HG03097 (cell line): Measurements from ENCODE around the gene RNH1.
A peak's percentile ranks its signal among the peaks of the same experiment; 100 is the strongest.

Source experiments
- ATAC-seq: cut with Tn5 transposase; IDR thresholded peaks from one replicate; pipeline ENCODE4 v1.9.1; 2021; ENCODE audit not compliant: unreplicated experiment, low FRiP score

RNH1 gene

DNA sequence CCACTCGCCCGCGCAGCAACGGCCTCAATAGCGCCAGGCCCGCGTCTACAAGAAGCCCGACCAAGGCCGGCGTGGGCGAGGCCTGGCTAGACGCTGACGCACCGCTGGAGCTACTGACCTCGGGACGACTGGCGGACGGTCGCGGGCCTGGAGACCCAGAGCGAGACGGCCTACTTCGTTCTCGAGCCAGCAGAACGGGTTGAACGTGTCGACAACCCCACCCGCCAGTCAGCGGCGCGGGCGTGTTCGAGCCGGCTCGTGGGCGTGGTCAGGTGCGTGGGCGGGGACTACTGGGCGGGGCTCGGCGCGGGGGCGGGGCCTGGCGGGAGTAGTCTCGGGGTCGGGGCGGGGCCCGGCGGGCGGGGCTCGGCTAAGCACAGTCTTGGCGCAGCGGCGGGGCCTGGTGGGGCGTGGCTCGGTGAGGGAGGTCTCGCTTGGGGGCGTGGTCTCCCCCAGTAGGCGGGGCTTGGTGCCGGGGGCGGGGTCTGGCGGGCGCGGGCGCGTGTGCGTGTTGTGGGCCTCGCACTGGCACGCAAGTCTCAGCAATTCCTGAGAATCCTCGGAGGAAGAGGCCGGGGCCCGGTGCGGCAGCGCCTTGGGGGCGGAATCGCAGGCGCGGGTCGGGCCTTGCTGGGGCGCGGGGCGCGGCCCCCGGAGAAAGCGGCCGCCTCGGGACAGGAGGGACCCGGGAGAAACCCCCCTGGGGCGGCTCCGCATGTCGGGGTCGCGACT is at the start of gene RNH1:
Gene RNH1 (minus strand): TSS at position 248 of the 732 bp plus-strand sequence. CDS start 5,080 bp downstream, outside the sequence.
- peak; percentile 31 for ATAC-seq

DNA sequence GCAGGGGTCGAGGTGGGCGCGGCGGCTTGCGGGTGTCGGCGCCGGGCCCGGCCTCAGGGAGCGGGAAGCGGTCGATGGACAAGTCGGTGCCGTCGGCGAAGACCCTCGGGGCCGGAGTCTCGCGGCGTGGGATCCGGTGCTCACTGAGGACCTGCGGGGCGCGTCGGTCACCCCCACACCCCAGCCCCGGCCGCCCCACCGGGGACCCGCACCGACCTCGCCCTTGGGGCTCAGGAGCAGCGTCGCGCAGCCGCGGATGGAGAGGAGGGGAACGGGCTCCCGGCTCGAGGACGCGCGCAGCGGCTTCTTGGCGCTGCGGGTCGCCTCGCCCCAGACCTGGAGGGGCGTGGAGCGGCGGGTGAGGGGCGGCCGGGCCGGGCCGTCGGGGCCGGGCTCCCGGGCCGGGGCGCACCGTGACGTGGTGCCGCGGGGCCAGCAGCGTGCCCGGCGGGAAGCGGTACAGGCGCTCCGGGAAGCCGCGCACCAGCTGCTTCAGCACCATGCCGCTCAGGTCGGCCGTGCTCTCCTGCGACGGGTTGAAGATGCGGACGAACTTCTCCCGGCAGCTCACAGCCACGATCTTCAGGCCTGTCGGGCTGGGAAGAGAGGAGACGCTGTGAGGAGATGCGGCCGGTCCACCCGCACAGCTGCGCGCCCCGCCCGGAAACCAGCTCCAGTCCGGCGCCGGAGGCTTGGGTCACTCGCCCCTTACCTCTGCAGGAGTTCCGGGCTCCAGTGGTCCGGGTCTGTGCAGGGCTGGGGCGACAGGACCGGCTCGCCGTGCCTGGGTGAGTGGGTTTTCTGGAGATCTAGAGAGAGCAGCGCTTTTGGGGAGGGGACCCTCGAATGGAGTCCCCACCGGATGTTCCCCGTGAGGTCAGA is 49.0 kb upstream of the RNH1 start:
- ATAC-seq, result no peak

DNA sequence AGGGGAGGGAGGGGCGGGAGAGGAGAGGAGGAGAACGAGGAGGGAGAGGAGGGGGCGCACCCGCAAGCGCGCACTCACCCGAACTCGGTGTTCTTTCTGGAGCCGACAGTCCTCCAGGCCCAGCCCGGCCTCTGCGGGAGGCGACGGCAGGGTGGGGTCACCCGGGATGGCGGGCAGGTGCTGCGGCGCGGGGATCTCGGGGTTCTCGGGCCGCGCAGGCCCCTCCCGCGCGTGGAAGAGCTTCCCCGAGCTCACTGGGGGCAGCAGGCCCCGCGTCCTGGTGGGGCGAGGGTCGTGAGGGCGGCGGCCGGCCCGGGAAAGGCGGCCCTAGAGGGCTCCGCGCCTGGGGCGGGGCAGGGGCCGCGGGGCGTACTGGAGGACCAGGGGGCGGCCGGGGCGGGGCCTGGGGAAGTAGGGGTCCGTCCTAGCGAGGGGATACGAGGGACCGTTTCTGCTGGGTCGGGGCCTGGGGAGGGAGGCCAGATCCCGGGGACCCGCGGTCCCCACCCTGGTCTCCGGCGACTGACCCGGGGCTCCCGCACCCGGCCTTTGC is 48.3 kb upstream of the RNH1 start:
- ATAC-seq, result no peak

DNA sequence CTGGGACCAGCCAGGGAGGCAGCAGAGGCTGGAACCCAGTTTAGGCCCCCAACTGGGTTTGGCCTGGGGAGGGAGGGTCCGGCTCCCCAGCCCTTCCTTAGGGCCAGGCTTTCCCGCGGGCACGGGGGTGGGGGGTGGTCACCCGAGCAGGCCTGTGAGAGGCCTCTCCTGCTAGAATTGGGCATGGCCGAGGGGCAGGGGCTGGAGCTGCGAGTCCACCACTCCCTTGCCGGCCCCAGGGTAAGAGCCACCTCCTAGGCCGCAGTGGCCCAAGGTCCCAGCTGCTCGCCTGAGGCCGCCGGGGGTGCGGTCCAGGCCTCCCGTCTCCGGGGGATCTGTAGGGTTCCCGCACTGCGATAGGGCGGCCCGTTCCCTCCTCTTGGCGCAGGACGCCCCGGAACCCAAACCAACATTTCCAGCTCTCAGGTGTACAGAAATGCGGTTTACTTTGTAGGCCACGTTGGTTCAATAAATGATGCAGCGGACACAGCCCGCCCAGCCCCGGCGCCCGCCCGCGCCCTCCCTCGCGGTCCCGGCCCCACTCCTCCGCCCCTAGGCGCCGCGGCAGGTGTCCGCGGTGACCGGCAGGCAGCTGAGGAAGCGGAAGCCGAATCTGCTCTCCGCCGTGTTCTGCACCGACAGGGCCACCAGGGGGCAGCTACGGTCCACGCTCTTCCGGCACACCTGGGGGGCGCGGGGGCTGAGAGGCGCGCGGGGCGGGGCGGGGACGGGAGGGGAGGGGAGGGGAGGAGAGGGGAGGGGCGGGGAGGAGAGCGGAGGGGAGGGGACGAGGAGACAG is 47.6 kb upstream of the RNH1 start:
- ATAC-seq, result no peak

DNA sequence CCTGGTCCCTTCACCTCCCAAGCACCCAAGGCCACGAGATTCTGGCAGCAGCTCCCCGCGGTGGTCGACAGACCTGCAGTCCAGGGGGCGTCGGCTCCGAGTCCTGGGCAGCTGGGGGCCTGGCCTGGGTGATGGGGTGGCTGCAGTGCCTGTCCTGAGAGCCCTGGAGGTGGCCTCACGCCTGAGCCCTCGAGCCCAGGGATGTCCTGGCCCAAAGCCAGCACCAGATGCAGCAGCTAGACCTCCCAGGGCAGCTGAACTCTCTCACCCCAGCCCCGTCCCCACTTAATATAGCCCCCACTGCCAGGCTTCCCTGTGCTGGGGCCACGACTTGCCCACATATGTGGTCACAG is 46.9 kb upstream of the RNH1 start:
- no peak for ATAC-seq

DNA sequence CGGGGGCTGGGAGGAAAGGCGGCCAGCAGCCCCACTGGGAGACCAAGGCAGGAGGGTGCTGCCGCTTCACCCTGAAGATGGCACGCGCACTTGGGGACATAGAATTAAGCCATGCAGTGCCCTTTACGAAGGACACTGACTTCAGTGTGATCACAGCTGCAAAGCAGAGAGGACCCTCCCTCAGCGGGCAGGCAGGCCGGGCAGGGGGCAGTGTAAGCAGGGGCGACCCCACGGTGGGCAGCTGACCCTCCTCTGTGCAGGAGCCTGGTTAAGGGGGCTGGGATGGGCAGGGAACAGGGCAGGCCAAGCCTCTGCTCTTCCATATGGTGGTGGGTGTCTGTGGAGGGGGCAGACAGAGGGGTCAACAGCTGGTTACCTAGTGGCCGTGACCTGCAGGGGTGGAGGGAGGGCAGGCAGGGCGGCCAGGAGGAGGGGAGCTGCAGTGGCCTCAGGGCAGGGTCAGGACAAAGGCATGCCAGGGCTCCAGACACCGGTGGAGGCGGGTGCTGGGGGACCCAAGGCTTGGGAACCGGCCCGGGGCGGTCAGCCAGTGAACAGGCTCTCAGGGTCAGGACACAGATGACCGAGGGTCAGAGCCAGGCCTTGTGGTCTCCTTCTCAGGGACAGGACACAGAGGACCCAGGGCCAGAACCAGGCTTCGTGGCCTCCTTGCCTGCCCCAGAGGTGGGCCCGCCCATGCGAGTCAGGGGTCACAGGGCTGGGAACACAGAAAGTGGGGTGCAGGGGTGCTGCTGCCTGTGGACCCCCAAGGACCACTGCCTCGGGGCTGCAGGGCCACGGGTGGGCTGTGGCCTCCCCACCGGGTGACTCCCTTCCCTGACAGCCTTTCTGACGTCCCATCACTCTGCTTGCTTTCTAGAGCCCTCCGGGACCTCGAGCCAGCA is 46.3 kb upstream of the RNH1 start:
- ATAC-seq, result no peak

DNA sequence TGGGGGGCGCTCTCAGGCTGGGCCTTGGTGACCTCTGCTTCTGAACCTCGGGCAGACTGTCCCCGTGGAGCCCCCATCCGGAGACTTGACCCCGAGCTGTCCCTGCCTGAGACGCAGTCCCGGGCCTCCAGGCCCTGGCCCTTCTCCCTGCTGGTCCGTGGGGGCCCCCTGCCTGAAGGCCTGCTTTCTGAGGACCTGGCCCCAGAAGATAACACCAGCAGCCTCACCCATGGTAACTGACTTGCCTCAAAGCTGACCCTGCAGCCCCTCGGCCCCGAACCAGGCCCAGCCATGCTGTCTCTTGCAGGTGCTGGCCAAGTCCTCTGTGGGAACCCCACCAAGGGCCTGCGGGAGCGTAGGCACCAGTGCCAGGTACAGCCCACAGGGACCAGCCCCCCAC is 44.6 kb upstream of the RNH1 start:
- ATAC-seq, result no peak

DNA sequence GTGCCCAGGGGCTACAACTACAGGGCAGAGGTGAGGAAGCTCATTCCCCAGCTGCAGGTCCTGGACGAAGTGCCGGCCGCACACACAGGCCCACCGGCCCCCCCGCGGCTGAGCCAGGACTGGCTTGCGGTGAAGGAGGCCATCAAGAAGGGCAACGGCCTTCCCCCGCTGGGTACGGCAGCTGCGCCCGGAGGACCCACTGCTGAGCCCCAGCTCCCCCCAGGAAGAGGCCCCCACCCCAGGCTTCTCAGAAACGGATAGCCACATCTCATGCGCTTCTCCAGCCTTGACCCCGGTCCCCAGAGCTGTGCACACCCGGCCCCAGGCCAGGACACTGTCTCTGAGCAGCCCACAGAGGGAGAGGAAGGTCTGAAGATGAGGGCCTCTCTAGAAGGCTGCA is 44.1 kb upstream of the RNH1 start:
- ATAC-seq, result no peak

DNA sequence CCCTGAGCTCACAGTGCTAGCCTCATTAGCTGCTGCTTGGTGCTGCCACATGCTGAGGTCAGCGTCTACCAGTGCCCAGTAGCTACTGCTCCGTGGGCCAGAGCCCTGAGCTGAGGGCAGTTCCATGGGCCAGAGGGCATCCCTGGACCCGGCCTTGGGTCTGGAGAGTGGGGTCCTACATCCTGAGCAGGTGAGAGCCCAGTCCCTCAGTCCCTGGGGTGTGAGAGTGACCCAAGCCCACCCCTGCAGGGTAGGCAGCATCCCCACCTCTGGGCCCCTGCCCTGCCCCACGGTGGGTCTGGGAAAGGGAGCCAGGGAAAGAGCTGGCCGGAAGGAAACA is 43.7 kb upstream of the RNH1 start:
- ATAC-seq, result no peak

DNA sequence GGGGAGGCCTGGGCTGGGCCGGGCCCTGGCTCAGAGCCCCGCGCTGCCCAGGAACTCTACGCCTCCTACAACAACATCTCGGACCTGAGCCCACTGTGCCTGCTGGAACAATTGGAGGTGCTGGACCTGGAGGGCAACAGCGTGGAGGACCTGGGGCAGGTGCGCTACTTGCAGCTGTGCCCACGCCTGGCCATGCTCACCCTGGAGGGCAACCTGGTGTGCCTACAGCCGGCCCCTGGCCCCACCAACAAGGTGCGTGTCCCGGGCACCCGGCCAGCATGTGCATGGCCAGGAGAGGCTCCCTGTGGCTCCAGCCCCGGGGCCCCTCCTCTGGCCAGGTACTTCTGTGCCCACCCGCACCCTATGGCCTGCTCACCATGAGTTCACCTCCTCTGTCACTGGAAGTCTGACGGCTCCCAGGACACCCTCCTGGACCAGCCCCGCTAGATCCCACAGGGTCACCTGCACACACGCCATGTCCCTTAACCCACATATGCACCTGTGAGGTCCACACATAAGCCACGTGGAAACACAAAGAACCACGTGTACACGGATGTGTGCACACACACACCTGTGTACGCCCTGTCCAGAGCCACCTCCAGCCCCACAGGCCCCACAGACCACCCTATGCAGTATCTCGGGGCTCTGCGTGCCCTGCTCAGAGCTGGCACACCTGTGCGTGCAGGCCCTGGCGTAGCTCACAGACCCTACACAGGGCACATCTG is 43.1 kb upstream of the RNH1 start:
- ATAC-seq, result no peak

DNA sequence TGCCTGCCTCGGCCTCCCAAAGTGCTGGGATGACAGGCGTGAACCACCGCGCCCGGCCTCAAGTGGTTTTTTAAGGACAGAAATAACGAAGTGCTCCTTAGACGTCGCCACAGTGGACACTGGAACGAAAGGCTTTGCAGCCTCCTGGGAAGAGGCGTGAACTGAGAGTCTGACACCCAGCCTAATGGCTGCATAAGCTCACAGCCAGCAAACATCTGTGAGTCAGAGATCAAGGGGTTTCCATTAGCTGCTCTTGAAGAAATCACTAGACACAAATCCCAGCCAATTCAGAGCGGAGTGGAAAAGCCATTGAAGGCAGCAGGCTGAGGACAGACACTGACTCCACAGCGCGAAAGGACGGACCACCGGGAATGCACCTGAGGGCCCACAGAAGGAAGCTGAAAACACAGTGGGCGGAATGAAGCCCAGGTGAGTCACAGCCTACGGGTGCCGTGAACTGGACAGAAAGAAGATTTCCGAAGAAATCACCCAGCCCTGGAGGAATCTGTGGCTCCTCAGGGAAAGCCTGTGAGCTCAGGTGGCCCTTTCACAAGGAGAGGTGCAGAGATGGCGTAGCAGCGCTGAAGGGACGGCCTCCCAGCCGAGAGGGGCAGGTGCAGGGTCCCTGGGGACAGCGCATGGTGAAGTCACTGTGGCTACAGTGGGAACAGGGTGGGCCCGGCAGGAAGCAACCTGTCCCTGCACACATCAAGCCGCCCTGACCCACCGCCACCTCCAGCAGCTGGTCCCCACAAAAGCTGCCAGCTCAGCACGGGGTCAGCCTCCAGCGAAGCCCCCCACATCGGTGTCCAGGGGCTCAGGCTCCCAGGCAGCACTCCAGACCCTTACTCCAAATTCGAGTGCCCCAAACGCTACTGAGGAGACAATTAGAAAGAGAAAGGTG is 41.9 kb upstream of the RNH1 start:
- no peak for ATAC-seq

DNA sequence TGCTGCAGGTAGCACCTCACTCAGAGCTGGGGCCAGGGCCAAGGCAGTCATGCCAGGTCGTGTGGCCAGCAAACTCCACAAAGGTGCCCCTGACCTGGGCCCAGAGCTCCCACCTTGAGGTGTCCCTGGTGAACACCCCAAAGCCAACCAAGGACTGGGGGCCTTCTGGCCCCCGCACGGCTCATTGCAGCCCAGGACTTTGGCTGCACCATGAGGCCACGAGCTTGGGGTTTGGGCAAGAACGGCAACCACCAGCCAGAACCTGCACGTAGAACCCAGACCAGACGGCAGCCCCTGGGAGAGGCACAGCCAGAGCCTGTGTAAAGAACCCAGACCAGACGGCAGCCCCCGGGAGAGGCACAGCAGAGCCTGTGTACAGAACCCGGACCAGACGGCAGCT is 38.1 kb upstream of the RNH1 start:
- ATAC-seq, result no peak

DNA sequence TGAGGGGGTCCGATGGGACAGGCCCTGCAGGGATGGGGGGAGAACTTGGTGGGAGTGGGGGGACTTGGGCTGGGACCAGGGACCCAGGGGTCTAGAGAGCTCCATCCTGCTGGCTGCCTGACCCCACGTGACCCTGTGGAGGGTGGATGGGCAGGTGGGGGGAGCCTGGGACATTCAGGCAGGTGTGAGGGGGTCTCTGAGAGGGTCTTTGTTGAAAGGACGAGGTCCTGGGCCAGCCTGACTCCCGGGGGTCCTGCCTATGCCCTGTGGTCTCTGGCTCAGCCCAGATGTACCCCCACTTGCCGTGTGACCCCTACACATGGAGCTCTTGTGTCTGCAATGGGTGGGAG is 37.8 kb upstream of the RNH1 start:
- ATAC-seq, result no peak

DNA sequence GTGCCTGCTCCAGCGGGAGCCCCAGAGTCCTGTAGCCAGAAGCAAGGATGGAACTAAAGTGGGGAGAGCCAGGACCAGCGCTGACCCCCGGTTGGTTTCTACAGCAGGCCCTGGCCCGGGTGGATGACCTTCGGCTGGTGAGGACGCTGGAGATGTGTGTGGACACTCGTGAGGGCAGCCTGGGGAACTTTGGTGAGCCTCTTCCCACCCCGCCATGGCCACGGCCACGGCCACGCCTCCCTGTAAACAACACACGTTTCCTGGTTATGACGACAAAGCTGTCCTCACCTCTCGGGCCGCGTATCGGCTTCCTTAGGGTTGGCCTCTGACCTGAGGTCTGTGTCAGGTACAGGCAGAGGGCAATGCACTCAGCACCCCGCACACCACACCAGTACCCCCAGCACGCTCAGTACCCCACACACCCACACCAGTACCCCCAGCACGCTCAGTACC is 34.4 kb upstream of the RNH1 start:
- ATAC-seq, result no peak

DNA sequence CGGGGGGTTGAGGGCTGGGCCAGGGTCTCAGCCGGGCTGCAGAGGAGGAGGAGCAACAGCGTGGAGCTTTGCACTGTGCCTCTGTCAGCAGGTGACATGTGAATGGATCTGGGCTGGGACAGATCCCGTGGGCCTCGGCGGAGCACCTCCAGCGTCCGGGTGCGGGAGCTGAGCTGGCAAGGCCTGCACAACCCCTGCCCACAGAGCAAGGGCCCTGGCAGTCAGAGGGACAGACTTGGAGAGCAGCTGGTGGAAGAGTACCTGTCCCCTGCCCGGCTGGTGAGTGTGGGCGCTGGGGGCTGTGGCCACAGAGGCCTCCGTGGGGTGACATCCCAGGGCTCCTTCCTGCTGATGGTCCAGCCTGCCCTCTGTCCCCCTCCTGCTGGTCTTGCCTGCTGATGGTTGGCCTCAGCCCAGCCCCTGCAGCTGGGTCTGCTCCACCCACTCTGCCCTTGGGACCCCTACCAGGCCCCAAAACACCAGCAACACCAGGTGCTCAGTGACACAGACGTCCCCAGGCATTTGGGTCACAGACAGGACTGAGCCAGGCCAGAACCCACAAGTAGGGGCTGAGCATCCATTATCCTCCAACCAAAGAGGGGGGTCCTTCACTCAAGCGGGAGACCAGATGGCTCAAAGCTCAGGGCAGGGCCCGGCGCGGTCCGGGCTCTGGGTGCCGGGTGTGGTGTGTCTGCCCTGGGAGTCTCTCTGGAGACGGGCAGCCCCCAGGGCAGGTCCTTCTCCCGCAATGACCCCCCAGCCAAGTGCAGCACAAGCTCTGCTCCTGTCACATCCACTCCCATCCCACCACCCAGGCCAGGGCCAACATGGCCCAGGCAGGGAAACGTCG is 33.8 kb upstream of the RNH1 start:
- ATAC-seq, result no peak

DNA sequence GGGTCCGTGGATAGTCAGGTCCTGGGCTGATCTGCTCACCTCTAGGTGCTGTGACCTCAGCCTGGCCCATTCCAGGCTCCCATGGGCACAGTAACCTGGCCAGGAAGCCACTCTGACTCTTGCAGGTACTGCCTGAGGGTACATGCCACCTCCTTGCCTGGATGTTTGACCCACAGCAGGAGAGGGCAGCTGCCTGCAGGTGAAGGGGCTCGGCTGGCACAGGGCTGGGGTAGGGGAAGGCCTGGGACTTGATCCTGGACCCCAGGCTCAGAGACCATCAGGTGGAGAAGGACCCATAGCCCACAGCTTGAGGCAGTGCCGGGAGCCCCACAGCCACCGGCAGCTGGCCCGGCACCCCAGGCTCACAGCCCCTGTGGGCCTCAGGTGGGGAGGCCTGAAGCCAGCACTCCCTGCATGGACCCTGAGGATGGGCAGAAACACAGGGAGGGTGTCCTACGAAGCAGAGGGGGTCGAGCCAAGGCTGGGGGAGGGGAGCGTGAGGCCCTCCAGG is 33.0 kb upstream of the RNH1 start:
- ATAC-seq, result no peak

DNA sequence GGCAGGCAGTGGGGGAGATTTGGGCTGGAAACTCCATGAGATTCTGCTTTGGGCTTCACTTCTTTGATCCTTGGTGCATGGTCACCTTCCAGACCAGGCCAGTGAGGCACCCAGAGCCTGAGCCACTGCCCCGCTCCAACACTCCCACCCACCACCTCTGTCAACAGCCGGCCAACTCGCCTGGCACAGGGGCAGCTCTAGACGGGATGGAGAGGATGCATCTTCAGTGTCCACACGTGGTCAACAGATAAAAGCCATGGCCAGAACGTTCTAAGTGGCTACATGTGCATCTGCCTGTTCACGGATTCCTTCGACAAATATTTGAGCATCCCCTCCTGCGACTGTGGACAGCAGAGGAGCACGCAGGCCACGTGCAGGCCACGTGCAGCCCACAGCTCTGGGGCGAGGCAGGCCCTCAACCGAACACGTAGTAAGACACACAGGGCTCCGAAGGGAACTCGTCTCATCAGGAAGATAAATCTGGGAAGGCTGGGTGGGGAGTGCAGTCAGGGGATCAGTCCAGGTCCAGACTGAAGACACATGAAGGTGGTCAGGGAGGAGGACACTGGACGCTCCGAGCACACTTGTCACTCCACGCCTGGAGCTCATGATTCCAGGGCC is 31.5 kb upstream of the RNH1 start:
- ATAC-seq, result no peak
